NCI-H446 (cell line): ENCODE results near the gene PRKCQ.
"Not testable (repeated sequence)": the region's sequence is repeated elsewhere in the genome, so short reads cannot be mapped to it uniquely, and the experiment has no call there.

Experiments used
- DNase-seq, 2 experiments: peaks; one replicate each; lab custom pipeline; 2025; lab: John Stamatoyannopoulos, UW

The PRKCQ gene

DNA sequence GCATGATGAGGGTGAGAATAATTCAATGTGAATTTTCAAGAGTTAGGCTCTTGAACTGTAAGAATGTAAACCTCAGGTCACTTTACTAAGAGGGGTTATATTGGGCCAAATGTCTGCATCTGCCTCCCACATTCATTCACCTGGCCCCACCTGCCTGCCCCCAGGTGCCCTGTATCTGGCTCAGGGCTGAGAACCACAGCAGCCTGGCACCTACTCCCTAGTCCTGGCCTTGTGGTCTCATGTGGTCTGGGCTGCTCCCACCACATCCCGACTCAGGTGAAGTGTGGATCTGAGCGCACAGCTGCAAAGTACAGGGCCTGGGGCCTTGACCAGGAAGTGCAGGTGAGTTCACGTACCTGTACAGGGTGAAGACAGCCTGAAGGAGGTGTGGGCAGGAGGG lies 195.2 kb downstream of the PRKCQ start:
- no peak for DNase-seq

DNA sequence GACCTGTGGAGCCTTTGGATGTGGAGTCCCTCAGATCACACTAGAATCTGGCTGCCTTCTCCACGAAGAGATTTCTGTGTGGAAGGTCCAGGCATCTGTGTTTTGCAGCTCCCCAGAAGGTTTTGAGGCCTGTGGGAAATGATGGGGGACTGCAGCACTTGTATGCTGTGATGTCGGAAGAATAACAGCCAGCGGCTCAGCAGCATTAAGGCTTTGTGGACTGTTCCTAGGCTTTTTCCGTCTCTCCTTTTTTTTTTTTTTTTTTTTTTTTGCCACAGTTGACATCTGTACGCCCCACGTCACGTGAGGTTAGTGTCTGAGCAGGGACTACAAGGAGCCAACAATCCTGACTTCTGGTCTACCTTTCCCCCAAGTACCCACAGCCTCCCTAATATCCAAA lies 196.0 kb downstream of the PRKCQ start:
- no peak for DNase-seq

GRCh38 chr10:6383096-6383812 lies 196.8 kb downstream of the PRKCQ start:
- no peak for DNase-seq

DNA sequence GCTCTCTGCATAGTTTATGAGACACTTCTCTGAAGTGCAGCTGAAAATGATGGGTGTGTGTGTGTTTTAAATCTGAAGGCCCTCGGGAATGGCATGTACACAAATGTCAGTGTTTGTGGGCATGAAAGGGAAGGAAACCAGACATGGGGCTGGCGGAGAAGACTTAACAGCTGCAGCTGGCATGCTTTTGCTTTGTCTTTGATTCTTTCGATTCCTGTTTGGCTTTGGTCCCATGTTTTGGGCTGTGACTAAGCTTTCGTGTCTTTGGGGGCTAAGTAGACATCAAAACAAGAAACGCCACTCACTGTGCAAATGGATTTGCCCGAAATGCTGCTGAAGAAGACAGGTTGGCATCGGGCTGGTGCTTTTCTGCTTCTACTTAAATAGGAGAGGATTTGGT lies 198.0 kb downstream of the PRKCQ start:
- no peak for DNase-seq

DNA sequence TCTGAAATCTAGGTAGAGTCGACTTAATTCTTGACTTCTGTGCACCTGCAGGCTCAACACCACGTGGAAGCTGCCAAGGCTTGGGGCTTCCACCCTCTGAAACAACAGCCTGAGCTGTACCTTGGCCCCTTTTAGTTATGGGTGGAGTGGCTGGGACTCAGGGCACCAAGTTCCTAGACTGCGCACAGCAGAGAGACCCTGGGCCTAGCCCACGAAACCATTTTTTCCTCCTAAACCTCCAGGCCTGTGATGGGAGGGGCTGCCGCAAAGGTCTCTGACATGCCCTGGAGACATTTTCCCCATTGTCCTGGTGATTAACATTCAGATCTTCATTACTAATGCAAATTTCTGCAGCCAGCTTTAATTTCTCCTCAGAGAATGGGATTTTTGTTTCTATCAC lies 199.6 kb downstream of the PRKCQ start:
- not testable (repeated sequence) for DNase-seq

DNA sequence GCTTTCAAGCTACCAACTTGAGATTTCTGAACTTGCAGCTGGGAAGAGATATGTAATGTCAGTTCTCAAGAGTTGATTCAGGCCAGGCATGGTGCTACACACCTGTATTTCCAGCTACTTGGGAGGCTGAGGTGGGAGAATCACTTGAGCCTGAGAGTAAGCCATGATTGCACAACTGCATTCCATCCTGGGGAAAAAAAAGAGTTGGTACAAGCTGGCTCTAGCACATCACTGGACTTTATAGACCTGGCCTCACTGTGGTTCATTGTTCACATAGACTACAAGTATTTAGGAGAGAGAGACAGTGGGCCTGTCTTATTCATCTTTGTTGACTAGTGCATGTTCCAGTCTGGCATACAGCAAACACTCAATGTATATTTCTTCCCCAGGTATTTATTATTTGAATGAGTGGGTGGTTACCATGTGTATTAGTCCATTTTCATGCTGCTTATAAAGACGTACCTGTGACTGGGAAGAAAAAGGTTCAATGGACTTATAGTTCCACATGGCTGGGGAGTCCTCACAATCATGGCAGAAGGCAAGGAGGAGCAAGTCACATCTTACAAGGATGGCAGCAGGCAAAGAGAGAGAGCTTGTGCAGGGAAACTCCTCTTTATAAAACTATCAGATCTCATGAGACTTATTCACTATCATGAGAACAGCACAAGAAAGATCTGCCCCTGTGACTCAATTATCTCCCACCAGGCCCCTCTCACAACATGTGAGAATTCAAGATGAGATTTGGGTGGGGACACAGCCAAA lies 200.9 kb downstream of the PRKCQ start:
- DNase-seq: no peak
